Measurements from ENCODE around the gene AQP4.

Gene AQP4

GRCh38 chr18:26865557-26865956, at the start of gene AQP4:
TSS of gene AQP4 (minus strand) at chr18:26865707. CDS start at chr18:26865689, 18 bp downstream.
- DNase-seq (ENCODE audit: low read depth in 1 of 2, low spot score in 1 of 2) = no peak

GRCh38 chr18:26911840-26912239, 46.3 kb upstream of the AQP4 start:
- DNase-seq (ENCODE audit: low read depth in 1 of 2, low spot score in 1 of 2) = no peak

- DNase-seq (ENCODE audit: low read depth in 1 of 2, low spot score in 1 of 2) = no peak
Measured at GRCh38 chr18:26909599-26910290, 44.2 kb upstream of the AQP4 start.

GRCh38 chr18:26908906-26909305, 43.4 kb upstream of the AQP4 start:
- no peak for DNase-seq (ENCODE audit: low read depth in 1 of 2, low spot score in 1 of 2)

- DNase-seq (ENCODE audit: low read depth in 1 of 2, low spot score in 1 of 2) = no peak
Measured at GRCh38 chr18:26902291-26902690, 36.8 kb upstream of the AQP4 start.

- DNase-seq (ENCODE audit: low read depth in 1 of 2, low spot score in 1 of 2) = no peak
Measured at GRCh38 chr18:26901020-26901419, 35.5 kb upstream of the AQP4 start.

- DNase-seq (ENCODE audit: low read depth in 1 of 2, low spot score in 1 of 2) = no peak
Measured at GRCh38 chr18:26894426-26894825, 28.9 kb upstream of the AQP4 start.

GRCh38 chr18:26893996-26894395, 28.5 kb upstream of the AQP4 start:
- no peak for DNase-seq (ENCODE audit: low read depth in 1 of 2, low spot score in 1 of 2)

GRCh38 chr18:26888259-26888658, 22.8 kb upstream of the AQP4 start:
- DNase-seq (ENCODE audit: low read depth in 1 of 2, low spot score in 1 of 2) = no peak

- DNase-seq (ENCODE audit: low read depth in 1 of 2, low spot score in 1 of 2) = no peak
Measured at GRCh38 chr18:26875040-26875654, 9.6 kb upstream of the AQP4 start.

- no peak for DNase-seq (ENCODE audit: low read depth in 1 of 2, low spot score in 1 of 2)
Measured at GRCh38 chr18:26874283-26874682, 8.8 kb upstream of the AQP4 start.

GRCh38 chr18:26869640-26870039, 4.1 kb upstream of the AQP4 start:
- DNase-seq (ENCODE audit: low read depth in 1 of 2, low spot score in 1 of 2) = no peak

- no peak for DNase-seq (ENCODE audit: low read depth in 1 of 2, low spot score in 1 of 2)
Measured at GRCh38 chr18:26868968-26869586, 3.6 kb upstream of the AQP4 start.

- no peak for DNase-seq (ENCODE audit: low read depth in 1 of 2, low spot score in 1 of 2)
Measured at GRCh38 chr18:26867471-26867870, 2.0 kb upstream of the AQP4 start.

- DNase-seq (ENCODE audit: low read depth in 1 of 2, low spot score in 1 of 2) = no peak
Measured at GRCh38 chr18:26864658-26865057, 849 bp downstream of the AQP4 start.

GRCh38 chr18:26863921-26864497, 1.5 kb downstream of the AQP4 start:
- DNase-seq (ENCODE audit: low read depth in 1 of 2, low spot score in 1 of 2) = no peak

- DNase-seq (ENCODE audit: low read depth in 1 of 2, low spot score in 1 of 2) = no peak
Measured at GRCh38 chr18:26863122-26863879, 2.2 kb downstream of the AQP4 start.

GRCh38 chr18:26862084-26862483, 3.4 kb downstream of the AQP4 start:
- DNase-seq (ENCODE audit: low read depth in 1 of 2, low spot score in 1 of 2) = no peak

- no peak for DNase-seq (ENCODE audit: low read depth in 1 of 2, low spot score in 1 of 2)
Measured at GRCh38 chr18:26854292-26854881, 11.1 kb downstream of the AQP4 start.

GRCh38 chr18:26853401-26853800, 12.1 kb downstream of the AQP4 start:
- DNase-seq (ENCODE audit: low read depth in 1 of 2, low spot score in 1 of 2) = no peak

- no peak for DNase-seq (ENCODE audit: low read depth in 1 of 2, low spot score in 1 of 2)
Measured at GRCh38 chr18:26843760-26844159, 21.7 kb downstream of the AQP4 start.
